GM19395 (cell line): Measurements from ENCODE around the gene THAP12.

Experiments
- ATAC-seq: cut with Tn5 transposase; IDR thresholded peaks from one replicate; pipeline ENCODE4 v1.9.1; 2021; ENCODE audit warnings: mild to moderate bottlenecking, moderate library complexity; ENCODE audit not compliant: unreplicated experiment

The THAP12 gene

DNA sequence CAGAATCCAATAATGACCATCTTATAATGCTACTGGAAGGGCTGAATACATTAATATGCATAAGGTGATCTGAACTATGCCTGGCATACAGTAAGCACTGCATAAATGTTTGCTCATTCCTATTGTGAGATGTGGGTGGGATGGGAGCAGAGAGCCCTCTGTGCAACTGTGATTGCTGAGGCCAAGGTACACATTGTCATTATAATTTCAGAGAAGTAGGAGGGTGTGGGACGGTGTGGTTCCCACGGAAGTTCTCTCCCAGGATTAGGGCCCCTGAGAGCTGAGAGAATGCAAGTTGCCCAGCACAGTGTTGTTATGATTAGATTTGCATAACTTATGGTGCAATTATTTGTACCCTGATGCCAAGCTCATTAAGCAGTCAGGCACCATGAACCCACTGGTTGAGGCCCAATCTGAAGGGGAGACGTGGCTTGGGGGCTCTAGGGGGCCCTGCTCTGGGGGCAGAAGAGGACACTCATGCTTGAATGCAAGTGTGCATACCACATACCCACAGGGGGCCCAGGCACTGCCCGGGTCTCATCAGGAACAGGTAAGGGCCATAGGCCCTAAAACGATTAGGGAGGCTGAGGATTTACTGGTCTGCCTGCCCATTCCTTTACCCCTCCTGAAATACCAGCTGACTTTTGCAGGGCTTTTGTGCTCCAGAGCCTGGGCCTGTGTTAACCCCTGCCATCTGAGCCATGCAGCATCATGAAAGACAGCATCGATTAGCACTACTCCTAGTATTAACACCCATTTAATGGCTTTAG, 72.8 kb downstream of the THAP12 start:
- ATAC-seq: no peak

DNA sequence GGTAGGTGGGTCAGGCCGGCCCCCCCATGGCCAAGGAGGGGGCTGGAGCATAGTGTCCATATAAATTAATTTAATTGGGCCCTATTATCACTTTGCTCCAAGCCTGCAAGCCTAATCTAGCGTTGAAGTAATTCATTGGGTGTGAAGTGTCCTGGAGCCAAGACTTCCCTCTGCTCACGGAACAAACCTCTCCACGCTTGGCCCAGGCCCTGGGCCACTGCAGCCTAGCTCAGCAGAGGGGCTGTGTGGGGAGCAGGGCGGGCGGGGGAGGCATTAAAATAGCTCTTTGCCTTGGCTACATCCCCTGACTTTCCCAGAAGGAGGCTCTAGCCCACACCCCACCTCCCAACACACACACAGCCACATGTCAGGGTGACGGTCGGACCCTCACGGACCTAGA, 73.5 kb downstream of the THAP12 start:
- no peak for ATAC-seq

DNA sequence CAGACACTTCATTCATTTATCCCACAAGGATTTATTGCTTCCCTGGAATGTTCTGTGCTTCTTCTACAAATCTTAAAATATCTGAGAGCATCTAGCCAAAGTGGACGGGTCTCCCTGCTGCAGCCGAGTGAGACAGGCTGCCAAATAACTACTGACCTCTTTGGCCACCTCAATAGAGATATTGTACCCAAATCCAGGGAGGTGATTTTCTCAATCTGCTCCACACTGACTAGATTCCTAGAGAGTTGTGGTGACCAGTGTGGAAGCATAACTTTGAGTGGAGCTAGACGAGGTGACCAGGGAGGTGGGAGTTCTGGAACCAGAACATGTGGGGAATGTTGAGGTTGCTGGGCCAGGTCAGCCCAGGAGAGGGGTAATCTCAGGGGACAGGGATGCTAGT, 77.5 kb downstream of the THAP12 start:
- ATAC-seq: no peak

DNA sequence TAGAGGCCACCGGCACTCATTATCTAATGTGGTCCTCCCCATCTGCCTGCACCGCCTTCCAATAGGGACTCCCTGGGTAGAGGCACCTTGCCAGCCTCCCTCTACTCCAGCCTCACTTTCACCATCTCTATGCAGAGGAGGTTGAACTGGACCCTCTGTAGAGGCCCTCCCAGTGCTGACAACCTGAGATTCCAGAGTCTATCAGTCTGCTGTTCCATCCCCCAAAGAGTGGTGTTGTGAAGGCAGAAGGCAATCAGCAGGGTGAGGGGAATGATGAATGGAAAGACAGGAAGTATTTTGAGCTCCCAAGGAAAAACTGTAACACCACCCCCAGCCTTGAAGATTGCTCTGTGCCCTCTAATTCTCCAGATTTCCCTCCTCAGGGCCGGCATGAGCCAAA, 77.9 kb downstream of the THAP12 start:
- ATAC-seq: no peak
